Fibroblast of the conjunctiva (primary cell): ENCODE measurements around the gene ZFP64.
"Not testable (repeated sequence)": the region's sequence is repeated elsewhere in the genome, so short reads cannot be mapped to it uniquely, and the experiment has no call there.

Experiments used
- DNase-seq: peaks from one replicate; pipeline ENCODE4 v3.0.0-alpha.2; 2010; ENCODE audit warnings: low read depth

The ZFP64 gene

DNA sequence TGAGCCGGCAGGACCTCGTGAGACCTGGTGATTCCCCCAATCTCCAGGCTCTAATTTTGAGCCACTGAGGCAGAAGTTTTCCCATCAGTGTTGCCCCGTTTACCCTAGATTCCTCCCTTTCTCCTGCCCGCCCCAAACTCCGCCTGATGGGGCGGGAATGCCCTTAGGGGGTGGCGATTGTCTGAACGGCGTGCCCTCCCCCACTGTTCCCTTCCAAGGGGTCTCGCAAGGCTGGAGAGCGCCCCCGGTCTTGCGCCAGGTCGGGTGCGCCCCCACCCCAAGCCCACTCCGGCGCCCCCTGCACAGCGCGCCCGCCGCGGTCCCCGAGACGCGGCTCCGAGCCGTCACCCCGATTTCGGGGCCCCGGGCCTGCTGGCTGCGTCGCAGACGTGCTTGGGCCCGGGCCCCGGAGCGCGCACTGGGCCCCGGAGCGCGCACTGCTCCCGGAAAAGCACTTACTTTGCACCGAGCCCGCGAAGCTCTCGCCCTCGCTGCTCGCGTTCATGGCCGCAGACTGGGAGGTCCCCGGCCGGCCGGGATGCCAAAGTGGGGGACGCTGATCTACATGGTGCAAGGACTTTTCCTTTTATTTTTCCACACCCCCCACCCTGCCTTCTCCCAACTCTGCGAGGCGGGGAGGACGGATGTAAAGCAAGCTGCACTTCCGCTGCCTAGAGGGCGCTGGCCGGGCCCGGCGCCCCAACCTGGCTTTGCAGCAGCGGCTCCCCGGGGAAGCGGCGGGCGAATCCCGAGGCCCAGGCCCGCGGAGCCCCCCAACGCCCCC, at the start of gene ZFP64:
Gene ZFP64, minus strand, starts transcription at position 648 of the 784 bp plus-strand sequence. Its CDS starts 143 bp downstream, at position 505.
- peak; percentile 52 for DNase-seq

DNA sequence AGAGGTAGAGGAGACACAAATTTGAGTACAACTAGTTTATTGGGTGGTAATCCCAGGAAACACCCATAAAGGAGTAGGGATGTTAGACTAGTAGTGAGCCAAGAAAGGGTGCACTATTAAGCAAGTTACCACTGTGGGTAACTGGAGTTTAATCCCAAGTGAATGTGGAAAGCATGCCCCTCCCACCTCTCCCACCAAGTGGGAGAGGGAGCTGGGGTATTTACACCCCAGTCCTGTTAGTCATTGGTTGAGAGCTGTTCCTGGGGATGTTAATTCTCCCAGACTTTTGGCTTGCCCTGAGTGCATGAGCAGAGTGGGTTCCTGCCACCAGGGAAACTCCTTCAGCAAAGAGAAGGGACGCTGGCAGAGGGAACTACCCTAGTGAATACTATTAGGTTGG, 49.2 kb upstream of the ZFP64 start:
- no peak for DNase-seq

DNA sequence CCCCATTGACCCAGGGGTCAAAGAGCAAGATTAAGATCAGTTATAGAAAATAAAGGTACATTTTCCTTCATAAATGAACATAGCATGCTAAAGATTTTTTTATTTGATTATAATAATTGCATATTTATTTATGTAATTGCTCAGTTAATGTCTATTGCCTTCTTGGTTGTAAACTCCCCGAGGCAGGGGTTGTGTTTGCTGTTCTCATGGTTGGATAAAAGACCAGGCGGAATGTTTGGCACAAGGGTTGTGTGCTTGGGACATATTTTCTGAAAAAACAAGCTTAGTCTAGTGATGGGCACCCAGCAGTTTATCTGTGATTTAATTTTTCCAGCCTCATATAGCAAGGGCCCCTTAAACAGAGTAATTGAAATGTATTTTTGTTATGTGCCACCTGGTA, 47.5 kb upstream of the ZFP64 start:
- DNase-seq = no peak

- DNase-seq = no peak
Observed at GRCh38 chr20:52236292-52236691, 44.7 kb upstream of the ZFP64 start.

GRCh38 chr20:52235129-52235528, 43.5 kb upstream of the ZFP64 start:
- no peak for DNase-seq

- no peak for DNase-seq
Observed at GRCh38 chr20:52234302-52235045, 42.9 kb upstream of the ZFP64 start.

DNA sequence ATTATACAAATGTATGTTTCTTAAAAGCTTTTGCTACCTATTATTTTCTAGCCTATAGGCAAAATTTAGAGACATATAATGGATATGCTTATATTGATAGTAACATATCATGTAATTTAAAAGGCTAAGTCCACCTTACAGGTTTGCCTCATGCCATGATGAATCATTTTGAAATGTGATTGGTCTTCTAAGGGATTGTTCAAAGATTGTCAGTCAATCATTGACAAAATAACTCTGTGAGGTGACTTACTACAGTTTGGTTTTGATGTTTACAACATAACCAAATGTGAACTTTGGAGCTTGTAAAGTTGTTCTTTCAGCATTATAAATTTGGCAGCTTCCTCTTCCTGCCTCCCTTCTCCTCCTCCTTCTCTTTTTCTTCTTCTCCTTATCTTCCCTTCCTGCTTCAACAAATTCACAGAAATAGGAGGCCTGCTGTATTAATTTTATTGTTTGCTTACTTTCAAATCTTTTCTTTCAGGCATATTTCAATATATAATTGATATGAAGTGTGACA, 39.7 kb upstream of the ZFP64 start:
- no peak for DNase-seq

DNA sequence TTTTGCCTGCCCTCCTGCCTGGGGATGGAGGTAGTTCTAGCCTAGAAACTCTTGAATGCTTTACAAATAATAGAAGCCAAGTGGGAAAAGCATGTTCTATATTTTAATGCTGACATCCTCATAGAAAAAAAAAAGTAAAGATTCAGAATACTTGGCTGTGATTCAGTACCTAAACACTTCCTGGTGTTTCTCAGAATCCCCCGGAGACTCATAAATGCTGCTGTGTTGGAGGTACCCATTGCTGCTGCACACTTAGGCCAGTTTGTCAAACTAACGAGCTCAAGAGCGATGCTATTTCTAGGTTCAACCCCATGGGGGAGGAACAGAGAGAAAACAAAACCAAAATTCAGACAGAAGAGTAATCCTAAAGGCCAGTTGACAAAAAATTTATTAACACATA, 38.8 kb upstream of the ZFP64 start:
- no peak for DNase-seq

DNA sequence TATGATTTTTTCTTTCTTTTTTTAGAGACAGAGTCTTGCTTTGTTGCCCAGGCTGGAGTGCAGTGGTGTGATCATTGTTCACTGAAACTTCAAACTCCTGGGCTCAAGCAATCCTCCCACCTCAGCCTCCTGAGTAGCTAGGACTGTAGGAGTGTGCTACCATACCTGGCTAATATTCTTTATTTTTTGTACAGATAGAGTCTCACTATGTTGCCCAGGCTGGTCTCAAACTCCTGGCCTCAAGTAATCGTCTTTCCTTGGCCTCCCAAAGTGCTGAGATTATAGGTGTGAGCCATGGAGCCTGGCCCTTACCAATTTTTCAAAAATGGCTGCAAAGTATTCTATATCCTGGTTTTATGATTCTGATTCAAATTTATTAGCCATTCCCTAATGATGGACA, 37.8 kb upstream of the ZFP64 start:
- DNase-seq = not testable (repeated sequence)

- DNase-seq = no peak
Observed at GRCh38 chr20:52226370-52226769, 34.8 kb upstream of the ZFP64 start.

- DNase-seq = no peak
Observed at GRCh38 chr20:52224920-52225319, 33.3 kb upstream of the ZFP64 start.

DNA sequence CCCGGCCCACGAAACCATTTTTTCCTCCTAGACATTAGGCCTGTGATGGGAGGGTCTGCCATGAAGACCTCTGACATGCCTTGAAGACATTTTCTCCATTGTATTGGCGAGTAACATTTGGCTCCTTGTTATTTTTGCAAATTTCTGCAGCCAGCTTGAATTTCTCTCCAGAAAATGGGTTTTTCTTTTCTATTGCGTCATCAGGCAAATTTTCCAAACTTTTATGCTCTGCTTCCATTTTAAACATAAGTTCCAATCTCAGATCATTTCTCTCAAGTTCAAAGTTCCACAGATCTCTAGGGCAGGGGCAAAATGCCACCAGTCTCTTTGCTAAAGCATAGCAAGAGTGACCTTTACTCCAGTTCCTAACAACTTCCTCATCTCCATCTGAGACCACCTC, 29.8 kb upstream of the ZFP64 start:
- DNase-seq = not testable (repeated sequence)

GRCh38 chr20:52220891-52221290, 29.3 kb upstream of the ZFP64 start:
- not testable (repeated sequence) for DNase-seq

DNA sequence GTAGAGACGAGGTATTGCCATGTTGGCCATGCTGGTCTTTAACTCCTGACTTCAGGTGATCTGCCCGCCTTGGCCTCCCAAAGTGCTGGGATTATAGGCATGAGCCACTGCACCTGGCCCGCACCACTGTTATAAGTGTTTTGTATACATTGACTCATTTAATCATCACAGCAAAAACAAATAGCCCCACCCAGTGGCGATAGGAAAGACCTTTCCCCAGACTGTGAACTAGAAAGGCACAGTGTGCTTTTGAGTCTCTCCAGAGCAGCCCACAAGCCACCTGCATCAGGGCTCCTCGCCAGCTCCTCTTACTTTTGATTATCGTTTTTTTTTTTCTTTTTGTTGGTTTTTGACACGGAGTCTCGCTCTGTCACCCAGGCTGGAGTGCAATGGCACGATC, 27.9 kb upstream of the ZFP64 start:
- DNase-seq = no peak

DNA sequence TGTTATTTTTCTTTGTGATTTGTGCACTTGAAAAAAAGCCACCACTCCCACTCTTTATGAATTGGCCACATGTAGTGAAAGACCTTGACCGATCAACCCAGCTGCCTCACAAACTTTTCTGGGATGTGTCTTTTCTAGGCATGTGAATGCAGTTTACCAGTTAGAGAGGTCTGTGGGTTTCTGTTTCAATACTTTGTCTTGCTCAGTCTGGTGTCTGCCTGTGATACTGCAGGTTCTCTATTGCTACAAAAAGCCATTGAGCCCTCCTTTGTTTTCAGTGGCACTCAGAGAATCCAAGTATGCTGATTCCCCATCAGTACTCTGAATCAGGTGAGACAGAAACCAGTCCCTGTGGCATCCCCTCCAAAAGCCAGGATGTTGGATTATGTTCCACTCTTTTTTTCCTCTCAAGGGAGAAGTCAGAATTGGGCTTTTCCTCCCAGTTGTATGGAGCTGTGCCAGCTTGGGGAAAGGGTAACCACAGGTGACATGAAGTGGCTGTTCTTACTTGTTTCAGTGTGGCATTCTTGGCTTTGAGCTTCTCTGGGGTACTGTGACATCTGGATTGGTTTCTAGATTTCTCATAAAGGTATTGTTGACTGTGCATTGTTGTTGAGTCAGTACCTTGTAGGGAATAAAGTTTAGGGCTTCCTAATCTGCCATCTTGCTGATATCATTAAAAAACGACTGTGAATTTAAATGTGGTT, 26.3 kb upstream of the ZFP64 start:
- no peak for DNase-seq

- DNase-seq = no peak
Observed at GRCh38 chr20:52213995-52214394, 22.4 kb upstream of the ZFP64 start.

DNA sequence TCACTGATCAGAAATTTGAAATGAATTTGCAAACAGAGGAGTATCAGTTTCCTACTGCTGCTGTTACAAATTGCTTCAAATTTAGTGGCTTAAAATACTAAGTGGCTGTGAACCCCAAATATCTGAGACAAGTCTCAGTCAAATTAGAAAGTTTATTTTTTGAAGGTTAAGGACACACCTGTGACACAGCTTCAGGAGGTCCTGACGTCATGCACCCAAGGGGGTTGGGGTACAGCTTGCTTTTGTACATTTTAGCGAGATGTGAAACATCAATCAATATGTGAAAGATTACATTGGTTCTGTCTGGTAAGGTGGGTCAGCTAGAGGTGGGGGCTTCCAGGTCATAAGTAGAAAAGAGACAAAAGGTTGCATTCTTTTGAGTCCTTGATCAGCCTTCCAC, 21.4 kb upstream of the ZFP64 start:
- DNase-seq = no peak

DNA sequence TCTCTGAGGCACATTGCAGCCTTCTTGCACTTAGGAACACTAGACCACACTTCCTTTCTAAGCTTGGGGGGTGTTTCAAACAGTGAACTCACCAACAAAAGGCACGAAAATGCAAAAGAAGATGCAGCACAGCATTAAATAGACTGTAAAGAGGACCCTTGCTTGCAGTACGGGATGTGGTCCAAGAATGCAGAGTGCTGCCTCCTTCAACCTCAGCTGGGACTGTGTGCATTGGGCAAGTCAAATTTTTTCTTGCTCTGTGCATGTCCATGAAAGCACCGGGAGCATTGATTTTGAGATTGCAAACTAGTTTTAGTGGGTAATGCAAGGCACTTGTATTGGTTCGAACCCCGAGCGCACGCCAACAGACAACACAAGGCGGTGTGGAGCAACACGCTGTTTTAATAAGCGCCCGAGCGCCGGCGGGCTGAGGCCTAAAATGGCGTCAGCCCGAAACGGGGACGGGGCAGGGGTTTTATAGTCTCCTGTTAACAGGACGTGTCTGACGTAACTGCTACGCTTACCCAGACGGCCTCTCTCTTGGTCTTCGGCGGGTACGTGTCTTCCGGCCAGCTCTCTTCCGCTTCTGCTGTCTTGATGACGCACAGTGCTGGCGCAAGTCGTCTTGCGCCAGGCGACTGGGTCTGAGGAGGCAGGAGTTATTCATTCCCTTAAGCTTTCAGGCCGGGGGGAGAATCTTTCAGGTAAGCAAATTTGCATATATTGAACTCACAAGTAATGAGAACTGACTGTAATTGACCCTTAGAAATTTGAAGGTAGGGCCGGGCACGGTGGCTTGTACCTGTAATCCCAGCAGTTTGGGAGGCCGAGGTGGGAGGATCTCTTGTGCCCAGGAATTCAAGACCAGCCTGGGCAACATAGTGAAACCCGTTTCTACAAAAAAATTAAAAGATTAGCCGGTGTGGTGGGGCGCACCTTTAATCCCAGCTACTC, 18.7 kb upstream of the ZFP64 start:
- no peak for DNase-seq

DNA sequence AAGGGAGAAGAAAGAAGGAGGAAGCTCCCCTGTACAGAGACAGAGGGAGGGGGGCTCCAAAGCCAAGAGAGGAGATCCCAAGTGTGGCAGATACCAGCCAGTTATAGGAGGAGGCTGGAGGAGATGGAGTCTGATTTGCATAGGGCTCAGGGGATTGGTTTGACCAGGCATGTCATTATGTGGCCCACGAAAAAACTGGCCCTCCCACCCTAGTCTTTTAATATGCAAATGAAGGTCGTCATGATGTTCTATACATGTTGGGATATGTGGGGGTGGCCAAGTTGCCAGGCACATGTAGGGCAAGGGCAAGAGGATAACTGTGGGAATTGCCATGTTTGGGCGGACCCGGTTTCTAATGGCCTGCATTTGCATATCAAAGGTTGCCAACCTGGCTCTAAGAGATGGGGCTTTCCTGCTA, 17.6 kb upstream of the ZFP64 start:
- DNase-seq = no peak

DNA sequence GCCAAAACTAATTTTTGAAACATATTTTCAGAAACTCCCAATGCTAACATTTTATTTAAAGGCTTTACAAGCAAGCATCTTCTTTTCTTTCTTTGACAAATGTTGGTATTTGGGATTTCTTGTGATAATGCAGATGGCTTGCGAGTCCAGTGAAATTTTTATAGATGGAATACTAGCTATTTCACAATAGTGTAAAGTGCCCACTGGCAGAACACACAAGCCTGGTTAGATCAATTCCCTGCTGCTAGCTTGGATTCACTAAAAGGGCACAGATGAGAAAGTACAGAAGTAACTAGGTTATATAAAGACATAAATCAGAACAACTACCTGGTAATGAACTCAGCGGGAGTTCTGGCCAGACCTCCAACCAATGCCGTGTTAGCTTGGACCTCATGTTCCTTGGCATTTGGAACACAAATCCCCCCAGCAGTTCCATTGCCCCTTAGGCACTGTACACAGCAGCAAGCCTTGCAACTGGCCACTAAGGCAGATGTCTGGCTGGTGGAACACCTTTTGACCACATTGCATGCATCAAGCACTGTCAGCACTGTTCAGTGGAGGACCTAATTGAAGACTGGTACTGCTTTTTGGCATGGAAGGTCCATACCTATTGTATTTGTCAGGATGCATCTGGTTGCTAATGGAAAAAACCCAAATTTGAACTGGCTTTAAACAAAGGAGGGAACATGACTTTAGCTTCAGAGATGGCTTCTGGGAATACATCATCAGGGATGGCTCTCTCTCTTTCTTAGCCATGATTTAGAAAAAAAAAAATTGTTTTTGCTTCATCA, 15.6 kb upstream of the ZFP64 start:
- DNase-seq = no peak

DNA sequence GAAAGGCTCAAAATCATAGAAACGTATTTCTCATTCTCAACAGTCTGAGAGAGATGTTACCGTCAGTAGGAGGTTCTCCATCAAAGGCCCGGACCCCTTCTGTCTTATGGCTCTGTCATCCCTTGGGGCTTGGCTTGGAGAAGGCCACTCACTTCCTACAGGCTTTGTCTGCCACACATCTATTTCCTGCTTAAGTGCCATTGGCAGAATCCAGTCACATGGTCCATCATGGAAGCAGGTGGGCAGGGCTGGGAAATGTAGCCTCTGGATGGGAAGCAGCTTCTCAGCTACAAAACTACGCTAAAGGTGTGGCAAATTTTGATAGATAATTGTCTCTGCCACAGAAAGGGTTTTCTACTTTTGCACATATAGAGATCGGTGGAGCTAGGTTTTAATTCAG, 12.6 kb upstream of the ZFP64 start:
- no peak for DNase-seq
